Measurements from ENCODE around the gene ITK.

Gene ITK

GRCh38 chr5:157284458-157285212 lies 104.0 kb downstream of the ITK start:
- no peak for DNase-seq

DNA sequence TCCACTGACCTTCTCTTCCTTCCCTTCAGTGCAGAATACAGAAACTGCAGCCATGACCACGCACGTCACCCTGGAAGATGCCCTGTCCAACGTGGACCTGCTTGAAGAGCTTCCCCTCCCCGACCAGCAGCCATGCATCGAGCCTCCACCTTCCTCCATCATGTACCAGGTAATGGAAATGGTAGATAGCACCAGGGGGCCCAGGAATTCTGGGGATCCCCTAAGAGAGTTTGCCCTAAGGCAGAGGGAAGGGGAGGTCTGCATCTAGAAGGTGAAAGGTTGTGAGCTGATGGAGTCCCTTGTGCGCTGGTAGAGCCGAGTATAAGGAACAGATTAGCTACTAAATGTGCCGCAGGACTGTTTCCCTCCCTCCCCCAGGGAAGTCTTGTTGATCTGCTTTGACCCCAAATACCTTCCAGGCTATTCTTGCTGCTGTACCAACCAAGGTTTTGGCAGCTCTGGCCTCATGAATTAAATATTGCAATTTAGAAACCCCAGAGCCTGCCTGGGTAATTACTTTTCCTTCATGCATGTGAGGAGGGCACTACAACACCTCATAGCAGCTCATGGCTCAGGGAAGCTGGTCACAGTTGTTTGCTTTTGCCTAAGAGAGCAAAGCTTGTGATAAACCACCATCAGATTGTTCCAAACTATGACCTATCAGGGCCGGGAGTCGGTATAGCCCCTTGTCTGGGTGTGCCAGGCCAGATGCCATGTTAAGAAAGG lies 104.8 kb downstream of the ITK start:
- no peak for DNase-seq

DNA sequence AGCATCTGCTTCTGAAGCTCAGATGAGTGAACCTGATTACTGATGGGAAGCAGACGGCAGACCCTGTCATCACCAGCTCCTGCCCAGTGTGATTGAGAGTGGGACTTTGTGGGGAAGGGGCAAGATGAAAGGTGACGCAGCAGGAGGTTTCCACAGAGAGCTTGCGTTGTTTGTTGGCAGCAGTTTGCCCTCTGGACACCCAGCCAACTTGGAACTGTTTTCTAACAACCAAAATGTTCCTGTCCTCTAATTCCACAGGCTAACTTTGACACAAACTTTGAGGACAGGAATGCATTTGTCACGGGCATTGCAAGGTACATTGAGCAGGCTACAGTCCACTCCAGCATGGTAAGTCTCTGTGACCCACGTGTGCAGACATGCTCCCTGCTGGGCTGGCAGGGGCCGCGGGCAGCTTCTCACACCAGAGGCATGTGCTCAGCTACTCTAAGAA lies 106.1 kb downstream of the ITK start:
- no peak for DNase-seq

DNA sequence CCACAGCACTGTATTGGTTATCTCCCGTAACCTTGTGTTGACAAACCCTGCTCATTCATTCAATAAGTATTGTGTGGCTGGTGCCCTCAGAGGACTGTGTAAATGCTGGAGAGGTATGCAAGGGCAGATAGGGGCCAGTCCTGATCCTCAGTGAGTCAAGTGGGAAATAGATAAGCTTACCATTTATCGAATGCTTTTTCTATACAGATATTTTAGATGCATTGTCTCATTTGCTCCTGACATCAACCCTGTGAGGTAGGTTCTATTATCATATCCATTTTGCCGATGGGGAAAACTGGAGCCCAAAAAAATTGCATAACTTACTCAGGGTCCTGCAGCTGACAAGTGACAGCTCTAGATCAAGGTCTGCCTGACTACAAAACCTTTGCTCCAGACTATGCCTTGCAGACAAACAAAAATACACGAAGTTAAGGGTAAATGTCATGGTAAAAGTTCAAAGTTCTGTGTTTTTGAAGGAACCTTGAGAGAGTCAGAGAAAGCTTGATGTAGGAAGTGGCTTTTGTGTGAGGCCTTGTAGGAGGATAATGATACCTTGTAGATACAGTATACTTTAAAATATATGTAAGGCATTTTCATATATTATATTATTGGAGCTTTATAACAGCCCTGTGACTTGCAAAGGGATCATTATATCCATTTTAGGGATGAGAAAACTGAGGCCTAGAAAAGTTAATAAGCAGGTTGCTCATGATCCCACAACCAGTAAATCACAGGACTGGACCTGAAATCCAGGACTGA lies 107.9 kb downstream of the ITK start:
- DNase-seq, result no peak

DNA sequence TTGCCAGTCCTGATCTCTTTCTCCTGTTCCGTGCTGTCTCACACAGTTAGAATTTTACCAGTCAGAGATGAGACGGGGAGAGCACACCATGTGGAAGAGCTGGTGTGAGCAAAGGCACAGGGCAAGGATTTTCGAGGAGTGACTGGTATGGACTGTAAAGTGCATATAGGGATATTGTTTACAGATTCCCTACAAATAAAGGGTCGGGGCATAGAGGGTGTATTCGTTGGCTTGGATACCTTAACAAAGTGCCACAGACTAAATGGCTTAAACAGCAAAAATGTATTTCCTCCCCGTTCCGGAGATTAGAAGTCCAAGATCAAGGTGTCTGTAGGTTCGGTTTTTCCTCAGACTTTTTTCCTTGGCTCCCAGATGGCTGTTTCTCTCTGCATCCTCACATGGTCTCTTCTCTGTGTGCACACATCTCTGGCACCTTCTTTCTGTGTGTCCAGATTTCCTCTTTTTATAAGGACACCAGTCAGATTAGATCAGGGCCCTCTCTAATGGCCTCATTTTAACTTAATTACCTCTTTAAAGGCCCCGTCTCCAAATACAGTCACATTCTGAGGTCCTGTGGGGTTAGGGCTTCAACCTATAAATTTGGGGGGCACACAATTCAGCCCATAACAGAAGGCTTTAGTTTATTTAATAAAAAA lies 108.7 kb downstream of the ITK start:
- no peak for DNase-seq

DNA sequence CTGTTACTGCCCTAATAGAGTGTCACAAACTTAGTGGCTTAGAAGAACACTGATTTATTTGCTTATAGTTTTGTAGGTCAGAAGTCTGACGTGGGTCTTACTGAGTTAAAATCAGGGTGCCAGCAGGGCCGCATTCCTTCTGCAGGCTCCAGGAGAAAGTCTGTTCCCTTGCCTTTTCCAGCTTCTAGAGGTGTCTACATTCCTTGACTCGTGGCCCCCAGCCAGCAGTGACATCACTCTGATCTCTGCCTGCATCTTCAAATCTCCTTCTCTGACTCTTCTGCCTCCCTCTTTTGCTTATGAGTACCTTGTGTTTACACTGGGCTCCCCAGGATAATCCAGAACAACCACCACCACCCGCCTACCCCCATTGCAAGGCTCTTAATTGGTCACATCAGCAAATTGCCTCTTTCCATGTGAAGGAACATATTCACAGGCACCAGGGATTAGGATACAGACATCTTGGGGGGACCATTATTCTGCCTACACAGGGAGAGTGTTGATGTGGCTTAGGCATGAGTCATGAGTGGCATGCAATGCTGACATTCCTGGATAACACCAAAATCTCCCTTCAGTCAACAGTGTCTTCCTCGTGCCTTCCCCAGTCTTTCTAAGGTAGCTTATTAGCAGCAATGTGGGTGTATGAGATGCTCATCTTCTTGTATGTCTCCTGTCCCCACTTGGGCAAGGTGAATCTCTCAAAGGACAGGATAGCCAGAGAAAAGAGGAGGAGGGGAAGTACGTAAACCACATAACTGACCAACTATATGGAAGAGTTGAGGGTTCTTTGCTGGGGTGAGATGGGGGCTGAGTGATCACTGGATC lies 109.7 kb downstream of the ITK start:
- DNase-seq, result no peak

GRCh38 chr5:157290981-157291711 lies 110.5 kb downstream of the ITK start:
- no peak for DNase-seq

- no peak for DNase-seq
These were observed 112.0 kb downstream of the ITK start for GRCh38 chr5:157292599-157292998.

- DNase-seq, result no peak
These were observed 113.9 kb downstream of the ITK start for GRCh38 chr5:157294407-157295091.

GRCh38 chr5:157295247-157295646 lies 114.6 kb downstream of the ITK start:
- DNase-seq, result no peak

- no peak for DNase-seq
These were observed 119.9 kb downstream of the ITK start for GRCh38 chr5:157300564-157300963.

DNA sequence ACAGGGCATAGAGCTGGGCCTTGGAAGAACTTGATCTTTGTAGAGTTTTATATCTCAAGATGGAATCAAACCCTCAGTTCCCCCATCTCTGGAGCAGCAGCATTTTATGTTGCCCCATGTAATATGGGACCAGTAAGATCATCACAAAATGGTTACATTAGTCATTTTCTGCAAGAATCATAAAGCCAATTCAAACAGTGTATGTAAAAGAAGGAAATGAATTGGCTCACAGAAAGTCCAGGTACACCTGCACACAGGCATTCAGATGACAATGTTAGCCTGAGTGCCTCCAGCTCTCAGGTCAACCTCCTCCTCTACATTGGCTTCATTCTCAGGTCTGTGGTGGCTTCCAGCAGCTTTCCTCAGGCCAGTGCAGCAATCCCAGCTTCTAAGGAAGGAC lies 120.4 kb downstream of the ITK start:
- DNase-seq, result no peak

- no peak for DNase-seq
These were observed 122.4 kb downstream of the ITK start for GRCh38 chr5:157303023-157303422.

DNA sequence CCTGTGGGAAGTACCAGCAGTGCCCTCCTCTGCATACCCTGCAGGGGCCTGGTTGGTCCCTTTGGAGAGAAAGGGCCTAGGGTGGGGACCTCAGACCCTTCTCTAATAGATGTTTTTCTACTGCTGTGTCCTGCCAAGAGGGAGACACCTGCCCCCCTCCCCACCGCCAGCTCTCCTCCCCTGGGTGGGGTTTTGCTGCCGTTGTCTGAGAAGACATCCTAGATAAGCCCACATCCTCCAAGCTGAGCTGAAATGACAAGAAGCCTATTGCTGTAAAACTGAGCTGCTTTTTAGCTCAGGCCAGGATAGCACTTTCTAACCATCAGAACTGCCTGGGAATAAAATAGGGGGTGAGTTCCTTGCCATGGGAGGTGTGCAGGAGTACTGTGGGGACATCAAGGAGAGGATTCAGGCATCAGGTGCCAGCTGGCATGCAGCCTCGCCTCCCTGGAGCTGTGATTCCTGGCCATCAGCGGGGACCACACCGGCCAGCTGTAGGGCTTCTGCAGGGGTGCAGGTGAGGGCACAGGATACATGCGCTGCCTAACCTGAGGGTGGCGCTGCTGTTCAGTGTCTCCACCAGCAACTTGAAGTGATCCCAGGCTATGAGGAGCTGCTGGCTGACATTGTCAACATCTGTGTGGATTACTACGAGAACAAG lies 123.2 kb downstream of the ITK start:
- DNase-seq, result no peak

Measured in amniotic stem cell (primary cell).